Neural crest cell (in vitro differentiated cells): ENCODE measurements around the gene DUSP10. TPM values are rescaled to one million over a fixed set of nuclear protein-coding genes. Genes with fewer than 3 reads are reported as not detected.

ENCODE experiments used
- DNase-seq: peaks from one replicate; pipeline ENCODE4 v3.0.0; 2021; ENCODE audit warnings: low read depth, mixed read lengths, low spot score
- H3K27ac Mint-ChIP-seq: one replicate; pipeline ENCODE4 v1.8.0; 2021; ENCODE audit warnings: mild to moderate bottlenecking, mixed read lengths; ENCODE audit not compliant: unreplicated experiment
- H3K27me3 Mint-ChIP-seq: 2 replicates; pipeline ENCODE4 v1.8.0; 2021; ENCODE audit warnings: low read depth, mild to moderate bottlenecking, mixed read lengths
- H3K36me3 Mint-ChIP-seq: 2 replicates; pipeline ENCODE4 v1.8.0; 2021; ENCODE audit warnings: low read depth, mild to moderate bottlenecking, mixed read lengths
- H3K4me1 Mint-ChIP-seq: 2 replicates; pipeline ENCODE4 v1.8.0; 2021; ENCODE audit warnings: mixed read lengths
- H3K4me3 Mint-ChIP-seq: one replicate; pipeline ENCODE4 v1.8.0; 2021; ENCODE audit warnings: mild to moderate bottlenecking, mixed read lengths
- H3K9me3 Mint-ChIP-seq: 2 replicates; pipeline ENCODE4 v1.8.0; 2021; ENCODE audit warnings: mixed read lengths
- CTCF ChIP-seq: fragments of 200-600 bp; sonication (generic); conservative IDR thresholded peaks from 2 replicates; pipeline ENCODE4 v1.5.0; 2021; ENCODE audit warnings: antibody characterized with exemption, mild to moderate bottlenecking
- total RNA-seq: library from RNA; stranded (reverse); gene quantifications from 2 replicates; pipeline ENCODE4 v1.2.1, GENCODE V29; 2021

The DUSP10 gene
- total RNA-seq, 1 donor from 2014 or later = 1.6 TPM

GRCh38 chr1:221732052-221732451 lies 9.8 kb downstream of the DUSP10 start:
- no peak for DNase-seq
- TF ChIP-seq CTCF = no peak
- H3K4me1 Mint-ChIP-seq = no peaks in the 10 kb centered on the region
- no peaks in the 10 kb centered on the region for H3K36me3 Mint-ChIP-seq
- peaks cover 4% of the 10 kb centered on the region for H3K27me3 Mint-ChIP-seq
- no peak overlapping the region for H3K4me3 Mint-ChIP-seq
- no peaks in the 10 kb centered on the region for H3K9me3 Mint-ChIP-seq
- no peak overlapping the region for H3K27ac Mint-ChIP-seq

GRCh38 chr1:221729771-221730330 lies 12.0 kb downstream of the DUSP10 start:
- Mint-ChIP-seq H3K27ac (no peak overlapping the region), H3K4me3 (no peak overlapping the region), H3K9me3 (no peaks in the 10 kb centered on the region), H3K36me3 (no peaks in the 10 kb centered on the region), H3K4me1 (no peaks in the 10 kb centered on the region), H3K27me3 (no peaks in the 10 kb centered on the region)
- no peak for DNase-seq
- TF ChIP-seq CTCF = no peak

- Mint-ChIP-seq H3K27ac (no peak overlapping the region), H3K4me1 (no peaks in the 10 kb centered on the region), H3K9me3 (peaks cover 4% of the 10 kb centered on the region), H3K4me3 (no peak overlapping the region), H3K36me3 (no peaks in the 10 kb centered on the region), H3K27me3 (no peaks in the 10 kb centered on the region)
- no peak for DNase-seq
- no peak for TF ChIP-seq CTCF
Measured at GRCh38 chr1:221728037-221728505, 13.8 kb downstream of the DUSP10 start.

- Mint-ChIP-seq H3K27ac (no peak overlapping the region), H3K27me3 (no peaks in the 10 kb centered on the region), H3K4me3 (no peak overlapping the region), H3K4me1 (no peaks in the 10 kb centered on the region), H3K36me3 (no peaks in the 10 kb centered on the region), H3K9me3 (peaks cover 4% of the 10 kb centered on the region)
- no peak for DNase-seq
- no peak for TF ChIP-seq CTCF
Measured at GRCh38 chr1:221727146-221728036, 14.5 kb downstream of the DUSP10 start.

- no peak for DNase-seq
- H3K4me1 Mint-ChIP-seq = no peaks in the 10 kb centered on the region
- no peak overlapping the region for H3K4me3 Mint-ChIP-seq
- H3K27me3 Mint-ChIP-seq = no peaks in the 10 kb centered on the region
- no peak overlapping the region for H3K27ac Mint-ChIP-seq
- H3K9me3 Mint-ChIP-seq = peaks cover 4% of the 10 kb centered on the region
- H3K36me3 Mint-ChIP-seq = no peaks in the 10 kb centered on the region
- no peak for TF ChIP-seq CTCF
Measured at GRCh38 chr1:221725735-221726672, 15.9 kb downstream of the DUSP10 start.
